AG04449 (cell line): ENCODE data around the gene GRIK1.
A peak's percentile ranks its signal among the peaks of the same experiment; 100 is the strongest.

Experiments used
- CTCF ChIA-PET: fragments of 350-600 bp; formaldehyde crosslinking; extraction: SDS; loops from one replicate; lab custom pipeline; 2021; ENCODE audit warnings: antibody characterized with exemption; lab: Yijun Ruan, JAX
- POLR2A ChIA-PET: fragments of 400-600, 350-600 bp; formaldehyde crosslinking; extraction: SDS; loops from one replicate; lab custom pipeline; 2020; ENCODE audit warnings: antibody characterized with exemption, inconsistent platforms; lab: Yijun Ruan, JAX
- DNase-seq: peaks from one replicate; pipeline ENCODE4 v3.0.0-alpha.2; 2010; ENCODE audit warnings: low read depth, low spot score
- H3K4me3 ChIP-seq: 2 replicates; pipeline ENCODE4 v1.5.1; 2011; ENCODE audit warnings: low read depth, mild to moderate bottlenecking, control low read depth, low read length
- CTCF ChIP-seq: IDR thresholded peaks from one replicate; pipeline ENCODE4 v1.5.1; 2011; ENCODE audit warnings: mild to moderate bottlenecking, moderate library complexity, low read length, control low read depth, inconsistent platforms; ENCODE audit not compliant: insufficient read depth; ENCODE audit errors: missing control alignments

GRIK1 gene

GRCh38 chr21:29557200-29557599 lies 382.6 kb downstream of the GRIK1 start:
- POLR2A ChIA-PET = no interaction called here
- CTCF ChIA-PET = no interaction called here

GRCh38 chr21:29555601-29556000 lies 384.2 kb downstream of the GRIK1 start:
- no peak overlapping the region for H3K4me3 ChIP-seq
- DNase-seq = no peak
- POLR2A ChIA-PET = no interaction called here
- CTCF ChIA-PET = no interaction called here
- no peak for TF ChIP-seq CTCF

More at GRCh38 chr21:29557200-29557599, 382.6 kb downstream of the GRIK1 start:
- no peak for TF ChIP-seq CTCF
- H3K4me3 ChIP-seq = no peak overlapping the region
- peak; percentile 16 for DNase-seq

GRCh38 chr21:29550205-29550604 lies 389.6 kb downstream of the GRIK1 start:
- TF ChIP-seq CTCF = no peak
- ChIA-PET POLR2A (no interaction called here), CTCF (no interaction called here)

GRCh38 chr21:29549614-29550013 lies 390.2 kb downstream of the GRIK1 start:
- DNase-seq = no peak
- no peak overlapping the region for H3K4me3 ChIP-seq
- no peak for TF ChIP-seq CTCF
- ChIA-PET CTCF (no interaction called here), POLR2A (no interaction called here)

More at GRCh38 chr21:29550205-29550604, 389.6 kb downstream of the GRIK1 start:
- no peak overlapping the region for H3K4me3 ChIP-seq
- DNase-seq = no peak

GRCh38 chr21:29547998-29548397 lies 391.8 kb downstream of the GRIK1 start:
- CTCF ChIA-PET = no interaction called here
- POLR2A ChIA-PET = no interaction called here
- no peak for TF ChIP-seq CTCF
- no peak for DNase-seq
- no peak overlapping the region for H3K4me3 ChIP-seq

GRCh38 chr21:29546071-29546470 lies 393.7 kb downstream of the GRIK1 start:
- H3K4me3 ChIP-seq = no peak overlapping the region
- CTCF ChIA-PET = interaction anchor here (0.7 to 1.3 kb wide), 2 partner anchors 10 to 21 kb away, joined by 4 read pairs; no protein-coding TSS in a partner anchor
- POLR2A ChIA-PET = no interaction called here
- DNase-seq = peak; percentile 19
- TF ChIP-seq CTCF = no peak
